Peyer's patch (tissue), 4 donors: ENCODE results near the gene CDC7.

Experiments
- CTCF ChIP-seq, 6 experiments: fragments of 450-650 bp in 4 of 6; fragments of 200-600 bp in 2 of 6; sonication (generic) in 1 of 6; IDR thresholded peaks; one replicate each; pipeline ENCODE4 v1.5.1; 2017 to 2019; ENCODE audit warnings: antibody characterized with exemption in 6 of 6, mild to moderate bottlenecking in 3 of 6, moderate library complexity in 1 of 6
- POLR2A ChIP-seq, 2 donors: fragments of 450-650 bp; IDR thresholded peaks; one replicate each; pipeline ENCODE4 v1.5.1; 2017; ENCODE audit warnings: antibody characterized with exemption in 2 of 2, mild to moderate bottlenecking in 2 of 2, moderate library complexity in 2 of 2

- TF ChIP-seq CTCF (IDR thresholded peaks at IDR 0.05) = no peak
- no peak for TF ChIP-seq POLR2A (IDR thresholded peaks at IDR 0.05)
Observed at GRCh38 chr1:91523482-91523881, 22.8 kb downstream of the CDC7 start.
